AG09309 (cell line): ENCODE measurements around the gene MEAK7.

ENCODE experiments used
- DNase-seq: peaks from one replicate; pipeline ENCODE4 v3.0.0-alpha.2; 2010; ENCODE audit warnings: low read depth
- H3K4me3 ChIP-seq: 2 replicates; pipeline ENCODE4 v1.5.1; 2011; ENCODE audit warnings: mild to moderate bottlenecking, low read depth, low read length, moderate library complexity; ENCODE audit not compliant: control insufficient read depth
- TF ChIP-seq, protein P1 (sequence below): IDR thresholded peaks from 2 replicates; pipeline ENCODE4 v1.5.1; 2011; ENCODE audit warnings: mild to moderate bottlenecking, low read depth, low read length, inconsistent platforms; ENCODE audit not compliant: insufficient read depth, control insufficient read depth; ENCODE audit errors: missing control alignments

The MEAK7 gene

DNA sequence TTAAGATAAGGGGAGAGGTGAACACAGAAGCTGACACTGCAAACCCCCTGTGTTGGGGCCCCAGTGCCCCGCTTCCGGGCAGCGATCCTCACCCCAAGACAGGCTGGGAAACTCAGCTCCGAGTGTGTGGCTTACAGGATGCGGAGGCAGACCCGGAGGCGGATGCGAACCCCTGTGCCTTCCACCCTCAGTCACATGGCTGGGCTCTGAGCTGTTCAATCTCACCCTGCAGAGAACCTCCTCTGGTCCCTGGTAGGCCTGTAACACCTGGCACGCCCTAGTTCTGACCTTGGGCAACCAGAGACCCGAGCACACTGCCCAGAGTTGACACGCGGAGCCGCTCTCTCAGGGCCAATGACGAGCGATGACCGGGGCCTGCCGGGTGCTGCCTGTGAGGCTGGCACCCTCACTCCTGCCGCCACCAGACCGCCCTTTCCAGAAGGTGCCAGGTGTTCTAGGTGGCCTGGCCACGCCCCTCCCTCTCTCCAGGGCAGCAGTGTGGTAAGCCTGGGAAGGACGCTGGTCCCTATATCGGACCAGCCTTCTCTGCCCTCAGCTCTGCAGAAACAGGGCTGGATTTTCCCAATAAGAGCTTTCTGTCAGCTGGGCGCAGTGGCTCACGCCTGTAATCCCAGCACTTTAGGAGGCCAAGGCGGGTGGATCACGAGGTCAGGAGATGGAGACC lies 23.3 kb downstream of the MEAK7 start:
- TF ChIP-seq, protein P1, sequence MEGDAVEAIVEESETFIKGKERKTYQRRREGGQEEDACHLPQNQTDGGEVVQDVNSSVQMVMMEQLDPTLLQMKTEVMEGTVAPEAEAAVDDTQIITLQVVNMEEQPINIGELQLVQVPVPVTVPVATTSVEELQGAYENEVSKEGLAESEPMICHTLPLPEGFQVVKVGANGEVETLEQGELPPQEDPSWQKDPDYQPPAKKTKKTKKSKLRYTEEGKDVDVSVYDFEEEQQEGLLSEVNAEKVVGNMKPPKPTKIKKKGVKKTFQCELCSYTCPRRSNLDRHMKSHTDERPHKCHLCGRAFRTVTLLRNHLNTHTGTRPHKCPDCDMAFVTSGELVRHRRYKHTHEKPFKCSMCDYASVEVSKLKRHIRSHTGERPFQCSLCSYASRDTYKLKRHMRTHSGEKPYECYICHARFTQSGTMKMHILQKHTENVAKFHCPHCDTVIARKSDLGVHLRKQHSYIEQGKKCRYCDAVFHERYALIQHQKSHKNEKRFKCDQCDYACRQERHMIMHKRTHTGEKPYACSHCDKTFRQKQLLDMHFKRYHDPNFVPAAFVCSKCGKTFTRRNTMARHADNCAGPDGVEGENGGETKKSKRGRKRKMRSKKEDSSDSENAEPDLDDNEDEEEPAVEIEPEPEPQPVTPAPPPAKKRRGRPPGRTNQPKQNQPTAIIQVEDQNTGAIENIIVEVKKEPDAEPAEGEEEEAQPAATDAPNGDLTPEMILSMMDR = no peak
- DNase-seq = no peak
- no peak overlapping the region for H3K4me3 ChIP-seq

DNA sequence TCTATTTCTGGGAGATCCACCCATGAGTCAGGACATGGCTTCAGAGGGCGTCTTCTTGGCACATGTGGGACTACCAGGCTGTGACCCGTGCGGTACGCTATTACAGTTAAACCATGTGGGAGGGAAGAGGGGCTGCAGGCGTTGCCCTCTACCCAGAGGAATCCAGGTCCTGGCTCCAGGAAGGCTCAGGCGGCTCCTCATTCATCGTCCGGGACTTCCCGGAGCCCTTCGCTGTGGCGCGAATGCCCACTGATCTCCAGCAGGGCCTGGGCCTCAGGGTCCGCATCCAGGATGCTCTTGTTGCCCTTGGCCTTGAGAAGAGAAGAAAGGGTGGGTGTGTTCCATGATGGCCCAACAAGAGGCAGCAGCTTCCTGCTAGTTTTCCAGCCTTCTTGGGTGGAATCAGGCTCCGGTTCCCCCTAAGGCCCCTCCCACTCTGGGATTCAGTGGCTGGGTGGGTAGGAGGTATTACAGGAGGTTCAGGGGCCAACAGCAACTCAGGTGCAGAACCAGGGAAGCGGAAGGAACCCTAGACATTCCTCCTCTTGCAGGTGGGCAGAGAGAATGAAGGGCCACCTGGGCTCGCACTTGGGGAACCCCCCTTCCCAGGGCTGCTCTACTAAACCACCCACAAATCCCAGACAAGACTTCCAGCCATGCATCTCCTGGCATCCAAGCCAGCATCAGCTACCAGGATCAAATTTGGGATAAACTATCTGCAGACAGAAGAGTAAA lies 24.6 kb downstream of the MEAK7 start:
- DNase-seq = no peak
- H3K4me3 ChIP-seq = no peak overlapping the region
- TF ChIP-seq, protein P1 = no peak

DNA sequence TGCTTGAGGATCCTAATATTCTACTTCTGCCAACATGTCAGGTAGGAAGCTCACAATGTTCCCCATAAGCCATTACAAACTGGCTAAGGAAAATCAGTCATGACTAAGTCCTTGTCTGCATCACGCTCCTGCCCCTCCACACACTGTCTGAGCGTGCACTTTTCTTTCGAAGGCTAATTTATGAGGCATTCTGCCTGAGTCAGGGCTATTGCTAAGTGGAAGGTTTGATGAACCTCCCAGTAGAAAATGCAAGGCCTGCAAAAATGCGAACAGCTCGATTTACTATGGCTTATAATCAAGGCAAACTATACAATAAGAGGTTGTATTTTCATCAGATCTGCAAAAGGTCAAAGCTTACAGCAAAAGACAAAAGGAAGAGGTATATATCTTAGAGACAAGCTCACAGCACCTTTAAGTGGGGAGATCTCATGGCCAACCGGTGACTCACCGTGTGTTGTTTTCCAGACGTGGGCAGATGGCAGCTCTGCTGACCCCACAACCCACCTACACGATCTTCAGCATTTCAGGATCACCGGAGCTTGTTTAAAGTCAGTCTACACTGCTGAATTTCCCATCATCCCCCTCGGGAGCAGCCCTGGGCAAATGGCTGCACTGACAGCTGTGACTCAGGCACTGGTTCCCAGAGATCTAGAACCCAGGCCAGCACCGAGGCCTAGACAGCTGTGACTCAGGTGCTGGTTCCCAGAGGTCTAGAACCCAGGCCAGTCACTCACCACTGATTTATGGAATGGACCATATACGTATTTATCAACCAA lies 26.1 kb downstream of the MEAK7 start:
- no peak overlapping the region for H3K4me3 ChIP-seq
- DNase-seq = peak; percentile 42
- TF ChIP-seq, protein P1 = no peak

DNA sequence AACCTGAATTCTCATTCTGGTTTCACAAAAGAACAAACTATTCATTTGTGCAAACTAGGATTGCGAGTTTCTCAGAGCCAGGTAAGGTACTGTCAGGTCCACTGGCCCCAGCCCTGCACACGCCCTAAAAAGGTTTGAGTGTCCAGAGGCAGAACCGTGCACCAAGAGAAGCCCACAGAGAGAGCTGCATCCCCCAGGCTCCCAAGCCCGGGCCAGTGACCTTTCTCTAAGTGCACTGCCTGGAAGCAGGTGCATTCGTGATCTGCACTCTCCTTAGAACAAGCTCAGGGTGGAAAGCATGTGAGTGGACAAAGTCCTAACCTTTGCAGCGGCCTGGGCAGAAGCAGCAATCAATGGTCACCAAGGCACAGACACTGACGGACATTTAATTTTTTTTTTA lies 26.8 kb downstream of the MEAK7 start:
- no peak for DNase-seq
- TF ChIP-seq, protein P1 = no peak
- no peak overlapping the region for H3K4me3 ChIP-seq

DNA sequence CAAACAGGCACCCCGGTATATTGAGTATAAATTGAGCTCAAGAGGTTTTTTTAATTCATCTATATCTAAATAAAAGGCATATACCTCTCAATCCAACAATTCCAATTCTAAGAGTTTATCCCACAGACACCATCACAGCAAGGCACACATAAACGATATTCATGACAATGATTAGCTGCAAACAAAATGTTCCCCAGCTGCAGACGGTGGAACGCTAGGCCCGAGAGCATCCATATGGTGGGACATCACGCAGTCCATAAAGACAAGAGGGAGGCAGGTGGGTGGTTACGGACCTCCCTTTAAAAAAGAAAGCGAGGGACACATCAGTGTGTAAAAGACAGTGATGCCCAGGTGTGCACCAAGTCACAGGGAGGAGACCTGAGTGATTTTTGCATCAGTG lies 28.1 kb downstream of the MEAK7 start:
- no peak for DNase-seq
- no peak overlapping the region for H3K4me3 ChIP-seq
- TF ChIP-seq, protein P1 = no peak

DNA sequence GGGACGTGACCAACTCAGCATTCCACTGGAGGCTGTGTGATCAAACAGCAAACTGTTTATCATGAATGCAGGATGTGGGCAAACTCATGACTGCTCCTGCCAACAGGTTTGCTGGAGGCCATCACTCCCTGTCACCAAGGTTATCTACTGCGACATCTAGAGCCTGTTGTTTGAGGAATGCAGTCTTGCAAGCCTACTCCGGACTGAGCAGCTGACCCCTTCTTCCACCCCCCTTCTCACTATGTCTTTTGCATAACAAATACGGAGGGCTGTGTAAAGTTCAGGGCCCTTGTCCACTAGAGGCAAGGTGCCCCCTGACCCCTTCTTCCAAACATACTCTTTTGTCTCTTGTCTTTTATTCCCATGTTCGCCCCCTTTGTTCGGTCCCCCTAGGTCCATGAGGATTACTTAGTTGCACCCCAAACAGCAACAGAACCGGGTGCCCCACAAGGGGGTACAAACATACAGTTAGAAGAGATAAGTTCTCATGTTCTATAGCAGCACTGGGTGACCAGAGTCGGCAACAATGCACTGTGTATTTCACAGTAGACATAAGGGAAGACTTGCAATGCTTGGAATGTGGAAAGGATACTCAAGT lies 28.7 kb downstream of the MEAK7 start:
- TF ChIP-seq, protein P1 = no peak
- H3K4me3 ChIP-seq = no peak overlapping the region
- DNase-seq = no peak
